HFF-Myc (cell line): Measurements from ENCODE around the gene PMP22.

Experiments
- DNase-seq: peaks from one replicate; pipeline ENCODE4 v3.0.0-alpha.2; 2011; ENCODE audit warnings: low read depth; ENCODE audit errors: extremely low read depth
- H3K4me3 ChIP-seq: replicated peaks from 2 replicates; pipeline ENCODE4 v1.5.1; 2011; ENCODE audit warnings: low read depth, mild to moderate bottlenecking, control low read depth, low read length
- CTCF ChIP-seq: IDR thresholded peaks from 2 replicates; pipeline ENCODE4 v1.5.1; 2012; ENCODE audit warnings: mild to moderate bottlenecking, low read depth, low read length, control low read depth; ENCODE audit errors: missing control alignments

Gene PMP22

DNA sequence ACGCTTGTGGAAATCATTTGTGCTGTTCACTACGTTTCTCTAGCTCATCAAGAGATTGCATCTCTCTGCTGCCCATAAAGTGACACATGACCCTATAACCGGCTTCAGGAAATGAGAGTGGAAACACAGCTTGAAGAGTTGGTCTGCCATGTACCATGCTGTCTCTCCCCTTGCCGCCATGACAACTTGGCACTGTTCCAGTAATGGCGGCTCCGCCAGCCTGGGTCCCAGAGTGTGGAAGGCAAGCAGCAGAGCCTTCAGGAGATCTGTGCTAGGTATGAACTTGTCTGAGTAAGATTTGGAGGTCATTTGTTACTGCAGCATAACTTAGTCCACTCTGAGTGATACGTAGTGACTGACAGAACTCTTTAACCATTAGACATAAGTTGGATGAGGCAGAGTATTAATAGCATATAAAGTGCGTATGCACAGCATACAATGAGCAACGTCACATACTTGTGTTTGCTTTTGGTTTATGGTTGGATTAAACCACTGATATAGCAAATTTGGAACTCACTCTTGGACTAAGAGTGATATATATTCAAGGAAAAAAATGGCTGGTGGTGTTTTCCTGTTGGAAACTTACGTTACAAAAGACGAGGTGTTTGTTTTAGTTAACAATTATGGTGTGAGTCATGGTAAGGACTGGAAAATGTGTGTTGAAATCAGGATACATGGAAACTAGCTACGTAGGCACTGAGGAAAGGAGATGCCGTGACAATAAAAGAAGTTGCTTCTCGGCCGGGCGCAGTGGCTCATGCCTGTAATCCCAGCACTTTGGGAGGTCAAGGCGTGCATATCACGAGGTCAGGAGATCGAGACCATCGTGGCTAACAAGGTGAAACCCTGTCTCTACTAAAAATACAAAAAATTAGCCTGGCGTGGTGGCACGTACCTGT, 24.4 kb upstream of the PMP22 start:
- TF ChIP-seq CTCF = no peak
- H3K4me3 ChIP-seq = no peak overlapping the region
- no peak for DNase-seq

- H3K4me3 ChIP-seq = no peak overlapping the region
- TF ChIP-seq CTCF = no peak
- no peak for DNase-seq
Observed at GRCh38 chr17:15288859-15289258, 23.7 kb upstream of the PMP22 start.

- TF ChIP-seq CTCF = no peak
- no peak overlapping the region for H3K4me3 ChIP-seq
- no peak for DNase-seq
Observed at GRCh38 chr17:15287538-15288267, 22.6 kb upstream of the PMP22 start.

DNA sequence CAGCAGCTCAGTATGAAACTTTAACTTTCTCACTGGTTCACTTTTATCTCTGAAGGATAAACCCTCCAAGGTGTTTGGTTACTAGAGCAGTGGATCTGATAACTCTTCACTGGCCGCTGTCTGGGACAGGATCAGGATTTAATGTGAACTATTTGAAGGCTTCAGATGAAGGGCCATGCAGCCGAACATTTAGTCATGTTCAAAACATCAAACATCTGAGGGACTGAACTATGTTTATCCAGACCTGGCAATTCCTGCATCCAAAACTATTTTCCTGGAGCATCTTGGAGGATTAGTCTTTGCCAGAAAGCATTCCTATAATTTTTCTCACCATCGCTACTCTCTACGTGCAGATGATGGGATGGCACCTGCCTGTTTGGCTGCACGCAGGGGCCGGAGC, 20.3 kb upstream of the PMP22 start:
- no peak for TF ChIP-seq CTCF
- no peak for DNase-seq
- no peak overlapping the region for H3K4me3 ChIP-seq

DNA sequence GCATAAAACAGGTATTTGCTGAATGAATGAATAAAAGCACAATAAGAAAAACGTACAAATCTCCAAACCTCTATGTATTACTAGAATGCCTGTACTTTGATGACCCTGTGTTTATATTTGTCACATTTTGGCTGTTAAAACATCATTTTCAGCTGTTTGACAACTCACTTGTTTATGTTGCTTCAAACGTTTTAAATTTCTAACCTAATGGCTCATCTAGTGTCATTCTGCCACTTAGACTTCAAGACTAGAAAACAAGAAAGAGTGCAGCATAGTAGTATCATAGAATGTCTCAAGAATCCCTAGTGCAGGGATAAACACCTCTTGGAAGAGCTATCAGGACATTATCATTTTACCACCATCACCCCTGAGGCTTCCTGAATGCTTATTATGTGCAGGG, 19.4 kb upstream of the PMP22 start:
- no peak for DNase-seq
- no peak overlapping the region for H3K4me3 ChIP-seq
- no peak for TF ChIP-seq CTCF

DNA sequence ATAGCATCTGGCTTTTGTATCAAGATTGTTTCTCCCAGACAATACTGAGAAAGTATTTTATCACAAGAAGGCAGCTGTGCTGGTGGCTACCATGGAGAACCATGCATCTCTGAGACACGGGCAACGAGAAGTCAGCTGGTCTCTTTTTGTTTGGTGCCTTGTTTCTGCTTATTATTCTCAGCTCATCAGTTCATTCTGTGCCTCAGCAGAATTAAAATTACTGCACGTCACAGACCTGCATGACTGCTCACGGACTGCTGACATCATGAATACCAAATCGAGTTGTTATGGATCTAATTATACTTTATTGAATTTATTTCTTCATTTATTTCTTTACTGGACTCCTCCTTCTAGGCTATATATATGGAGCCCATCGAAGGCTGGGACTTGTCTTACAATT, 19.0 kb upstream of the PMP22 start:
- TF ChIP-seq CTCF = no peak
- DNase-seq = no peak
- no peak overlapping the region for H3K4me3 ChIP-seq
